ENCODE results near the gene HPCAL1. TPM values are rescaled to one million over a fixed set of nuclear protein-coding genes. Genes with fewer than 3 reads are reported as not detected.

Gene HPCAL1
- total RNA-seq, 1 donor from 2014 or later = 62.4 TPM

GRCh38 chr2:10304458-10305253, 2.0 kb downstream of the HPCAL1 start:
- Mint-ChIP-seq H3K27ac (peak overlapping the region; percentile 70), H3K36me3 (ENCODE audit: low read depth) (peaks cover 5% of the 10 kb centered on the region), H3K4me3 (peak overlapping the region; percentile 89), H3K4me1 (ENCODE audit: low read depth) (peaks cover 64% of the 10 kb centered on the region), H3K27me3 (ENCODE audit: insufficient read depth) (peaks cover 4% of the 10 kb centered on the region), H3K9me3 (no peaks in the 10 kb centered on the region)
- intact Hi-C loops (cut with micrococcal nuclease) = loop anchor here (1.0 to 10.0 kb wide), 7 partner anchors 28 to 1450 kb away; partner anchors contain the start of gene PDIA6
- no peak for DNase-seq (ENCODE audit: low spot score)

GRCh38 chr2:10305254-10305635, 2.5 kb downstream of the HPCAL1 start:
- intact Hi-C loops (cut with micrococcal nuclease) = loop anchor here (1.0 to 10.0 kb wide), 4 partner anchors 27 to 1450 kb away; no protein-coding TSS in a partner anchor
- Mint-ChIP-seq H3K9me3 (no peaks in the 10 kb centered on the region), H3K4me1 (ENCODE audit: low read depth) (peaks cover 63% of the 10 kb centered on the region), H3K27ac (peak overlapping the region; percentile 56), H3K4me3 (peak overlapping the region; percentile 89), H3K36me3 (ENCODE audit: low read depth) (peaks cover 5% of the 10 kb centered on the region), H3K27me3 (ENCODE audit: insufficient read depth) (peaks cover 4% of the 10 kb centered on the region)
- DNase-seq (ENCODE audit: low spot score) = peak; percentile 55

- peaks cover 5% of the 10 kb centered on the region for H3K36me3 Mint-ChIP-seq (ENCODE audit: low read depth)
- DNase-seq (ENCODE audit: low spot score) = no peak
- H3K27ac Mint-ChIP-seq = peak overlapping the region; percentile 56
- H3K9me3 Mint-ChIP-seq = no peaks in the 10 kb centered on the region
- intact Hi-C loops (cut with micrococcal nuclease) = loop anchor here (1.0 to 10.0 kb wide), 4 partner anchors 27 to 1449 kb away; no protein-coding TSS in a partner anchor
- H3K4me1 Mint-ChIP-seq (ENCODE audit: low read depth) = peaks cover 58% of the 10 kb centered on the region
- H3K4me3 Mint-ChIP-seq = peak overlapping the region; percentile 89
- H3K27me3 Mint-ChIP-seq (ENCODE audit: insufficient read depth) = peaks cover 4% of the 10 kb centered on the region
Observed at GRCh38 chr2:10305715-10306114, 3.0 kb downstream of the HPCAL1 start.

GRCh38 chr2:10306901-10307463, 4.3 kb downstream of the HPCAL1 start:
- Mint-ChIP-seq H3K36me3 (ENCODE audit: low read depth) (peaks cover 5% of the 10 kb centered on the region), H3K4me1 (ENCODE audit: low read depth) (peaks cover 46% of the 10 kb centered on the region), H3K27ac (no peak overlapping the region), H3K9me3 (no peaks in the 10 kb centered on the region), H3K27me3 (ENCODE audit: insufficient read depth) (peaks cover 4% of the 10 kb centered on the region), H3K4me3 (no peak overlapping the region)
- intact Hi-C loops (cut with micrococcal nuclease) = loop anchor here (10.0 kb wide), 2 partner anchors 332 to 1448 kb away; no protein-coding TSS in a partner anchor
- DNase-seq (ENCODE audit: low spot score) = no peak

GRCh38 chr2:10307561-10308156, 5.0 kb downstream of the HPCAL1 start:
- H3K27ac Mint-ChIP-seq = no peak overlapping the region
- H3K36me3 Mint-ChIP-seq (ENCODE audit: low read depth) = peaks cover 5% of the 10 kb centered on the region
- no peak for DNase-seq (ENCODE audit: low spot score)
- no peak overlapping the region for H3K4me3 Mint-ChIP-seq
- intact Hi-C loops (cut with micrococcal nuclease) = loop anchor here (10.0 kb wide), 2 partner anchors 333 to 1447 kb away; no protein-coding TSS in a partner anchor
- no peaks in the 10 kb centered on the region for H3K9me3 Mint-ChIP-seq
- peaks cover 46% of the 10 kb centered on the region for H3K4me1 Mint-ChIP-seq (ENCODE audit: low read depth)
- H3K27me3 Mint-ChIP-seq (ENCODE audit: insufficient read depth) = peaks cover 4% of the 10 kb centered on the region

- H3K4me3 Mint-ChIP-seq = no peak overlapping the region
- H3K4me1 Mint-ChIP-seq (ENCODE audit: low read depth) = peaks cover 46% of the 10 kb centered on the region
- peaks cover 5% of the 10 kb centered on the region for H3K36me3 Mint-ChIP-seq (ENCODE audit: low read depth)
- H3K9me3 Mint-ChIP-seq = no peaks in the 10 kb centered on the region
- H3K27ac Mint-ChIP-seq = no peak overlapping the region
- H3K27me3 Mint-ChIP-seq (ENCODE audit: insufficient read depth) = peaks cover 4% of the 10 kb centered on the region
- no peak for DNase-seq (ENCODE audit: low spot score)
- intact Hi-C loops (cut with micrococcal nuclease) = loop anchor here (10.0 kb wide), 2 partner anchors 334 to 1446 kb away; no protein-coding TSS in a partner anchor
Observed at GRCh38 chr2:10308866-10309265, 6.2 kb downstream of the HPCAL1 start.

- Mint-ChIP-seq H3K4me1 (ENCODE audit: low read depth) (peaks cover 48% of the 10 kb centered on the region), H3K27ac (no peak overlapping the region), H3K9me3 (no peaks in the 10 kb centered on the region), H3K4me3 (no peak overlapping the region), H3K36me3 (ENCODE audit: low read depth) (peaks cover 5% of the 10 kb centered on the region), H3K27me3 (ENCODE audit: insufficient read depth) (peaks cover 4% of the 10 kb centered on the region)
- intact Hi-C loops (cut with micrococcal nuclease) = loop anchor here (10.0 kb wide), 2 partner anchors 334 to 1446 kb away; no protein-coding TSS in a partner anchor
- DNase-seq (ENCODE audit: low spot score) = no peak
Observed at GRCh38 chr2:10309286-10309685, 6.6 kb downstream of the HPCAL1 start.

GRCh38 chr2:10310309-10310888, 7.7 kb downstream of the HPCAL1 start:
- Mint-ChIP-seq H3K4me1 (ENCODE audit: low read depth) (peaks cover 40% of the 10 kb centered on the region), H3K27me3 (ENCODE audit: insufficient read depth) (peaks cover 4% of the 10 kb centered on the region), H3K4me3 (no peak overlapping the region), H3K9me3 (no peaks in the 10 kb centered on the region), H3K27ac (no peak overlapping the region), H3K36me3 (ENCODE audit: low read depth) (peaks cover 5% of the 10 kb centered on the region)
- DNase-seq (ENCODE audit: low spot score) = no peak
- intact Hi-C loops (cut with micrococcal nuclease) = no loop called here

- Mint-ChIP-seq H3K27me3 (ENCODE audit: insufficient read depth) (peaks cover 1% of the 10 kb centered on the region), H3K9me3 (no peaks in the 10 kb centered on the region), H3K27ac (no peak overlapping the region), H3K36me3 (ENCODE audit: low read depth) (peaks cover 2% of the 10 kb centered on the region), H3K4me3 (no peak overlapping the region), H3K4me1 (ENCODE audit: low read depth) (peaks cover 34% of the 10 kb centered on the region)
- no peak for DNase-seq (ENCODE audit: low spot score)
- intact Hi-C loops (cut with micrococcal nuclease) = no loop called here
Observed at GRCh38 chr2:10311736-10312135, 9.0 kb downstream of the HPCAL1 start.

- intact Hi-C loops (cut with micrococcal nuclease) = no loop called here
- Mint-ChIP-seq H3K36me3 (ENCODE audit: low read depth) (peaks cover 2% of the 10 kb centered on the region), H3K27me3 (ENCODE audit: insufficient read depth) (no peaks in the 10 kb centered on the region), H3K4me1 (ENCODE audit: low read depth) (peaks cover 26% of the 10 kb centered on the region), H3K27ac (no peak overlapping the region), H3K4me3 (no peak overlapping the region), H3K9me3 (no peaks in the 10 kb centered on the region)
- no peak for DNase-seq (ENCODE audit: low spot score)
Observed at GRCh38 chr2:10312437-10312957, 9.8 kb downstream of the HPCAL1 start.

GRCh38 chr2:10316336-10316735, 13.6 kb downstream of the HPCAL1 start:
- H3K4me3 Mint-ChIP-seq = no peak overlapping the region
- intact Hi-C loops (cut with micrococcal nuclease) = no loop called here
- no peaks in the 10 kb centered on the region for H3K27me3 Mint-ChIP-seq (ENCODE audit: insufficient read depth)
- peaks cover 17% of the 10 kb centered on the region for H3K4me1 Mint-ChIP-seq (ENCODE audit: low read depth)
- H3K36me3 Mint-ChIP-seq (ENCODE audit: low read depth) = peaks cover 8% of the 10 kb centered on the region
- no peak for DNase-seq (ENCODE audit: low spot score)
- H3K9me3 Mint-ChIP-seq = no peaks in the 10 kb centered on the region
- H3K27ac Mint-ChIP-seq = no peak overlapping the region

GRCh38 chr2:10316860-10317259, 14.2 kb downstream of the HPCAL1 start:
- intact Hi-C loops (cut with micrococcal nuclease) = no loop called here
- Mint-ChIP-seq H3K27me3 (ENCODE audit: insufficient read depth) (no peaks in the 10 kb centered on the region), H3K4me3 (no peak overlapping the region), H3K36me3 (ENCODE audit: low read depth) (peaks cover 9% of the 10 kb centered on the region), H3K9me3 (no peaks in the 10 kb centered on the region), H3K27ac (no peak overlapping the region), H3K4me1 (ENCODE audit: low read depth) (peaks cover 17% of the 10 kb centered on the region)
- no peak for DNase-seq (ENCODE audit: low spot score)

Measured in activated T-helper 1 cell treated with anti-CD3 and anti-CD28 coated beads, Interleukin-12 subunit alpha, Interleukin-12 subunit beta, Interleukin-2, Interleukin-4 antibody, amounts not matched to agents 30 ng/mL and 10 ng/mL and 1 ng/mL, durations not matched to agents 14 hours and 24 hours and 36 hours (primary cell).